Testis (tissue), 2 donors: ENCODE data around the gene TUBG1.

Experiments
- CTCF ChIP-seq, 3 experiments: fragments of 450-650 bp in 2 of 3; fragments of 200-600 bp in 1 of 3; sonication (generic) in 1 of 3; IDR thresholded peaks; one replicate each; pipeline ENCODE4 v1.5.1; 2016 to 2019; ENCODE audit warnings: antibody characterized with exemption in 3 of 3, mild to moderate bottlenecking in 2 of 3, moderate library complexity in 1 of 3
- POLR2A ChIP-seq: fragments of 450-650 bp; IDR thresholded peaks from one replicate; pipeline ENCODE4 v1.6.1; 2017; ENCODE audit warnings: antibody characterized with exemption, mild to moderate bottlenecking, moderate library complexity

GRCh38 chr17:42564815-42565522 lies 44.5 kb upstream of the TUBG1 start:
- TF ChIP-seq CTCF (IDR thresholded peaks at IDR 0.05) (no peak), POLR2A (no peak)
